ENCODE results near the gene LYPD1.

Gene LYPD1

GRCh38 chr2:132615329-132616085 lies 54.5 kb downstream of the LYPD1 start:
- TF ChIP-seq EP300 (IDR thresholded peaks at IDR 0.05; ENCODE audit: borderline replicate concordance), result no peak
- TF ChIP-seq CEBPB (IDR thresholded peaks at IDR 0.05), result no peak
- TF ChIP-seq NFIC (IDR thresholded peaks at IDR 0.05), result no peak
- no peak for TF ChIP-seq RAD21 (IDR thresholded peaks at IDR 0.05; ENCODE audit: low read depth)
- no peak for TF ChIP-seq TAF1 (IDR thresholded peaks at IDR 0.05; ENCODE audit: low read depth)
- TF ChIP-seq USF1 (IDR thresholded peaks at IDR 0.05), result no peak
- no peak for TF ChIP-seq TEAD4 (IDR thresholded peaks at IDR 0.05)
- TF ChIP-seq MAX (IDR thresholded peaks at IDR 0.05), result no peak
- no peak for TF ChIP-seq EGR1 (IDR thresholded peaks at IDR 0.05)
- no peak for TF ChIP-seq CREB1 (IDR thresholded peaks at IDR 0.05; ENCODE audit: low read depth)
- no peak for TF ChIP-seq REST (IDR thresholded peaks at IDR 0.05; ENCODE audit: low read depth)

- TF ChIP-seq FOXM1 (IDR thresholded peaks at IDR 0.05; ENCODE audit: borderline replicate concordance, low read depth) (no peak), CEBPB (IDR thresholded peaks at IDR 0.05) (no peak), RAD21 (IDR thresholded peaks at IDR 0.05; ENCODE audit: low read depth) (no peak), TAF1 (IDR thresholded peaks at IDR 0.05; ENCODE audit: low read depth) (no peak), CREB1 (IDR thresholded peaks at IDR 0.05; ENCODE audit: low read depth) (no peak), NFIC (IDR thresholded peaks at IDR 0.05) (no peak), EGR1 (IDR thresholded peaks at IDR 0.05) (no peak), EP300 (IDR thresholded peaks at IDR 0.05; ENCODE audit: borderline replicate concordance) (no peak), MAX (IDR thresholded peaks at IDR 0.05) (no peak), ZBTB7A (IDR thresholded peaks at IDR 0.05; ENCODE audit: low read depth) (no peak), TCF12 (IDR thresholded peaks at IDR 0.05; ENCODE audit: low read depth) (no peak), USF1 (IDR thresholded peaks at IDR 0.05) (no peak), YY1 (IDR thresholded peaks at IDR 0.05; ENCODE audit: low read depth) (no peak), REST (IDR thresholded peaks at IDR 0.05; ENCODE audit: low read depth) (no peak), TEAD4 (IDR thresholded peaks at IDR 0.05) (no peak)
Observed at GRCh38 chr2:132611719-132612118, 58.3 kb downstream of the LYPD1 start.

GRCh38 chr2:132609101-132609890 lies 60.7 kb downstream of the LYPD1 start:
- TF ChIP-seq CREB1 (IDR thresholded peaks at IDR 0.05; ENCODE audit: low read depth) (no peak), REST (IDR thresholded peaks at IDR 0.05; ENCODE audit: low read depth) (no peak), EP300 (IDR thresholded peaks at IDR 0.05; ENCODE audit: borderline replicate concordance) (no peak), ZBTB7A (IDR thresholded peaks at IDR 0.05; ENCODE audit: low read depth) (no peak), FOXM1 (IDR thresholded peaks at IDR 0.05; ENCODE audit: borderline replicate concordance, low read depth) (no peak), TCF12 (IDR thresholded peaks at IDR 0.05; ENCODE audit: low read depth) (no peak), TAF1 (IDR thresholded peaks at IDR 0.05; ENCODE audit: low read depth) (no peak)

GRCh38 chr2:132608311-132608710 lies 61.7 kb downstream of the LYPD1 start:
- TF ChIP-seq TEAD4 (IDR thresholded peaks at IDR 0.05), result no peak
- TF ChIP-seq REST (IDR thresholded peaks at IDR 0.05; ENCODE audit: low read depth), result no peak
- TF ChIP-seq EP300 (IDR thresholded peaks at IDR 0.05; ENCODE audit: borderline replicate concordance), result no peak
- no peak for TF ChIP-seq ZBTB7A (IDR thresholded peaks at IDR 0.05; ENCODE audit: low read depth)
- no peak for TF ChIP-seq CEBPB (IDR thresholded peaks at IDR 0.05)
- TF ChIP-seq YY1 (IDR thresholded peaks at IDR 0.05; ENCODE audit: low read depth), result no peak
- TF ChIP-seq TCF12 (IDR thresholded peaks at IDR 0.05; ENCODE audit: low read depth), result no peak
- no peak for TF ChIP-seq CREB1 (IDR thresholded peaks at IDR 0.05; ENCODE audit: low read depth)
- no peak for TF ChIP-seq USF1 (IDR thresholded peaks at IDR 0.05)
- TF ChIP-seq NFIC (IDR thresholded peaks at IDR 0.05), result no peak
- no peak for TF ChIP-seq TAF1 (IDR thresholded peaks at IDR 0.05; ENCODE audit: low read depth)
- no peak for TF ChIP-seq MAX (IDR thresholded peaks at IDR 0.05)
- TF ChIP-seq FOXM1 (IDR thresholded peaks at IDR 0.05; ENCODE audit: borderline replicate concordance, low read depth), result no peak
- TF ChIP-seq RAD21 (IDR thresholded peaks at IDR 0.05; ENCODE audit: low read depth), result no peak
- no peak for TF ChIP-seq EGR1 (IDR thresholded peaks at IDR 0.05)

Data from Ishikawa (cell line).